ENCODE results near the gene ANO6.

The ANO6 gene

GRCh38 chr12:45416126-45416525, 200.2 kb downstream of the ANO6 start:
- no peak for DNase-seq

GRCh38 chr12:45418520-45418919, 202.6 kb downstream of the ANO6 start:
- no peak for DNase-seq

GRCh38 chr12:45419317-45419814, 203.5 kb downstream of the ANO6 start:
- DNase-seq: no peak

GRCh38 chr12:45421736-45422135, 205.8 kb downstream of the ANO6 start:
- DNase-seq: no peak

GRCh38 chr12:45423931-45424330, 208.0 kb downstream of the ANO6 start:
- no peak for DNase-seq

GRCh38 chr12:45425426-45425825, 209.5 kb downstream of the ANO6 start:
- DNase-seq: no peak

- no peak for DNase-seq
Measured at GRCh38 chr12:45426294-45426693, 210.4 kb downstream of the ANO6 start.

- no peak for DNase-seq
Measured at GRCh38 chr12:45427042-45427441, 211.1 kb downstream of the ANO6 start.

- no peak for DNase-seq
Measured at GRCh38 chr12:45429831-45430230, 213.9 kb downstream of the ANO6 start.

GRCh38 chr12:45431126-45431525, 215.2 kb downstream of the ANO6 start:
- no peak for DNase-seq

- DNase-seq: no peak
Measured at GRCh38 chr12:45432710-45433109, 216.8 kb downstream of the ANO6 start.

GRCh38 chr12:45433441-45433868, 217.6 kb downstream of the ANO6 start:
- DNase-seq: no peak

GRCh38 chr12:45434094-45434493, 218.2 kb downstream of the ANO6 start:
- DNase-seq: no peak

GRCh38 chr12:45435945-45436710, 220.2 kb downstream of the ANO6 start:
- no peak for DNase-seq

GRCh38 chr12:45439039-45439438, 223.1 kb downstream of the ANO6 start:
- DNase-seq: no peak

- DNase-seq: no peak
Measured at GRCh38 chr12:45446013-45446412, 230.1 kb downstream of the ANO6 start.

- DNase-seq: no peak
Measured at GRCh38 chr12:45458238-45458637, 242.3 kb downstream of the ANO6 start.

- no peak for DNase-seq
Measured at GRCh38 chr12:45458854-45459807, 243.2 kb downstream of the ANO6 start.

GRCh38 chr12:45462506-45462905, 246.6 kb downstream of the ANO6 start:
- no peak for DNase-seq

- DNase-seq: no peak
Measured at GRCh38 chr12:45464699-45465098, 248.8 kb downstream of the ANO6 start.

- DNase-seq: no peak
Measured at GRCh38 chr12:45468751-45469615, 253.1 kb downstream of the ANO6 start.

- DNase-seq: no peak
Measured at GRCh38 chr12:45469902-45470301, 254.0 kb downstream of the ANO6 start.

GRCh38 chr12:45473636-45474035, 257.7 kb downstream of the ANO6 start:
- DNase-seq: no peak
